Activated gamma-delta T cell (primary cell): Measurements from ENCODE around the gene TBC1D14.
"Not testable (repeated sequence)": the region's sequence is repeated elsewhere in the genome, so short reads cannot be mapped to it uniquely, and the experiment has no call there.

Experiments
- DNase-seq: peaks from one replicate; lab custom pipeline; 2025; lab: John Stamatoyannopoulos, UW

TBC1D14 gene

GRCh38 chr4:6910340-6910959 lies 824 bp downstream of the TBC1D14 start:
- no peak for DNase-seq

GRCh38 chr4:6910960-6911874 lies 1.6 kb downstream of the TBC1D14 start:
- DNase-seq, result no peak

GRCh38 chr4:6911917-6912316 lies 2.3 kb downstream of the TBC1D14 start:
- not testable (repeated sequence) for DNase-seq

GRCh38 chr4:6912441-6912840 lies 2.8 kb downstream of the TBC1D14 start:
- DNase-seq, result no peak

- no peak for DNase-seq
These were observed 3.8 kb downstream of the TBC1D14 start for GRCh38 chr4:6913350-6913905.

- no peak for DNase-seq
These were observed 4.8 kb downstream of the TBC1D14 start for GRCh38 chr4:6914448-6914847.

- no peak for DNase-seq
These were observed 5.7 kb downstream of the TBC1D14 start for GRCh38 chr4:6915041-6916005.

- no peak for DNase-seq
These were observed 6.5 kb downstream of the TBC1D14 start for GRCh38 chr4:6916069-6916586.

GRCh38 chr4:6916587-6917460 lies 7.2 kb downstream of the TBC1D14 start:
- peak; percentile 20 for DNase-seq

GRCh38 chr4:6917461-6918271 lies 8.0 kb downstream of the TBC1D14 start:
- no peak for DNase-seq

- DNase-seq, result no peak
These were observed 8.7 kb downstream of the TBC1D14 start for GRCh38 chr4:6918338-6918737.

- DNase-seq, result no peak
These were observed 10.5 kb downstream of the TBC1D14 start for GRCh38 chr4:6920171-6920570.

GRCh38 chr4:6923507-6923906 lies 13.9 kb downstream of the TBC1D14 start:
- DNase-seq, result no peak

- DNase-seq, result no peak
These were observed 14.7 kb downstream of the TBC1D14 start for GRCh38 chr4:6924361-6924779.

- no peak for DNase-seq
These were observed 15.8 kb downstream of the TBC1D14 start for GRCh38 chr4:6925357-6925836.

GRCh38 chr4:6926081-6926480 lies 16.5 kb downstream of the TBC1D14 start:
- DNase-seq, result no peak

- peak; percentile 21 for DNase-seq
These were observed 17.3 kb downstream of the TBC1D14 start for GRCh38 chr4:6926681-6927478.

- no peak for DNase-seq
These were observed 18.5 kb downstream of the TBC1D14 start for GRCh38 chr4:6928081-6928480.
